Stimulated activated CD4-positive, alpha-beta T cell treated with anti-CD3 and anti-CD28 coated beads, TNF-alpha, amount 100 ng/mL, for 1 hour (primary cell): Measurements from ENCODE around the gene FAM117A.
"Not testable (repeated sequence)": the region's sequence is repeated elsewhere in the genome, so short reads cannot be mapped to it uniquely, and the experiment has no call there.

Source experiments
- DNase-seq, 3 donors: peaks; one replicate each; pipeline ENCODE4 v3.0.0-alpha.2; 2020; ENCODE audit warnings: low read depth in 3 of 3, low spot score in 1 of 3

The FAM117A gene

GRCh38 chr17:49680314-49680713 lies 83.6 kb downstream of the FAM117A start:
- DNase-seq, result no peak

- DNase-seq, result peak; percentile 97 to 99 (median 99)
Observed at GRCh38 chr17:49677933-49678847, 85.7 kb downstream of the FAM117A start, which contains the start of gene SPOP. Gene SPOP (minus strand): TSS chr17:49678097. CDS start chr17:49622810, 55,287 bp downstream.

GRCh38 chr17:49677134-49677932 lies 86.6 kb downstream of the FAM117A start:
- peak; percentile 92 to 97 (median 93) for DNase-seq

GRCh38 chr17:49676276-49676868 lies 87.6 kb downstream of the FAM117A start:
- DNase-seq, result no peak

- no peak for DNase-seq
Observed at GRCh38 chr17:49674507-49674906, 89.4 kb downstream of the FAM117A start.

GRCh38 chr17:49673679-49674078 lies 90.3 kb downstream of the FAM117A start:
- DNase-seq, result not testable (repeated sequence)

- no peak for DNase-seq
Observed at GRCh38 chr17:49670641-49671040, 93.3 kb downstream of the FAM117A start.

- DNase-seq, result no peak
Observed at GRCh38 chr17:49670002-49670401, 93.9 kb downstream of the FAM117A start.

- no peak for DNase-seq
Observed at GRCh38 chr17:49667854-49668253, 96.1 kb downstream of the FAM117A start.

GRCh38 chr17:49664706-49665211 lies 99.2 kb downstream of the FAM117A start:
- DNase-seq, result no peak
